Neural crest cell (in vitro differentiated cells): ENCODE results near the gene PRPSAP2. TPM values are rescaled to one million over a fixed set of nuclear protein-coding genes. Genes with fewer than 3 reads are reported as not detected.

ENCODE experiments used
- DNase-seq: peaks from one replicate; pipeline ENCODE4 v3.0.0; 2021; ENCODE audit warnings: low read depth, mixed read lengths, low spot score
- H3K27ac Mint-ChIP-seq: one replicate; pipeline ENCODE4 v1.8.0; 2021; ENCODE audit warnings: mild to moderate bottlenecking, mixed read lengths; ENCODE audit not compliant: unreplicated experiment
- H3K27me3 Mint-ChIP-seq: 2 replicates; pipeline ENCODE4 v1.8.0; 2021; ENCODE audit warnings: low read depth, mild to moderate bottlenecking, mixed read lengths
- H3K36me3 Mint-ChIP-seq: 2 replicates; pipeline ENCODE4 v1.8.0; 2021; ENCODE audit warnings: low read depth, mild to moderate bottlenecking, mixed read lengths
- H3K4me1 Mint-ChIP-seq: 2 replicates; pipeline ENCODE4 v1.8.0; 2021; ENCODE audit warnings: mixed read lengths
- H3K4me3 Mint-ChIP-seq: one replicate; pipeline ENCODE4 v1.8.0; 2021; ENCODE audit warnings: mild to moderate bottlenecking, mixed read lengths
- H3K9me3 Mint-ChIP-seq: 2 replicates; pipeline ENCODE4 v1.8.0; 2021; ENCODE audit warnings: mixed read lengths
- total RNA-seq: library from RNA; stranded (reverse); gene quantifications from 2 replicates; pipeline ENCODE4 v1.2.1, GENCODE V29; 2021
- TF ChIP-seq, protein P1 (sequence below): fragments of 200-600 bp; sonication (generic); conservative IDR thresholded peaks from 2 replicates; pipeline ENCODE4 v1.5.0; 2021; ENCODE audit warnings: antibody characterized with exemption, mild to moderate bottlenecking

Gene PRPSAP2
- total RNA-seq, 1 donor from 2014 or later: 72.4 TPM

DNA sequence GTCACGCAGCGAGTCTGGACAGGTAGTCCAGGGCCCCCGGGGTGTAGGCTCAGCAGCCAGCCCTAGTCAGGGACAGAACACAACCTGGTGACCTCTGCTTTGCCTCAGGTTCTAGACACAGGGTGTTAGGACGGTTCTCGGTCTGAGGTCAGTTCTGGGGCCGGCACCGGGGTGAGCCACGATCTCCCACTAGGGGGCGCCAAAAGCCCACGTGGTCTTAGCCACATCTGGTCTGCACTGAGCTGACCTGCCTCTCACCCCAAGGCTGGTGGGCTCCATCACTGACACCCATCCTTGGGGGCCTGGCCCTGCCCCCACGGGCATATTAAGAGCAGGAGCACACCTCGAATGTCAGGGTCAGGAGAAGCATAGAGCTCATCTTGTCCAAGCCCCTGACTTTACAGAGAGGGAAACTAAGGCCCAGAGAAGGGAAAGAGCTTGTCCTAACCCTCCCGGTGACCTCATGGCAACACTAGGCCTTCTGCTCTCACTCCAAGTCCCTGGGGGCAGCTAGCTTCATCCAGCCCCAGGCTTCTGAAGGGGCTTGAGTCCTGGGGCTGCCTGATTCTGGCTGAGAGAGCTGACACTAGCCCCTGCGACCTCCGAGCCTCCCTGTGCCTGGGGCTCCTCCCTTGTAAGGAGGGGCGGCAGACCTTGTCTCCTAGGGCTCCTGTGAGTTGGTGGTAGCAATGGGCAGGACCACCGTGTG is 103.0 kb downstream of the PRPSAP2 start:
- TF ChIP-seq, protein P1, sequence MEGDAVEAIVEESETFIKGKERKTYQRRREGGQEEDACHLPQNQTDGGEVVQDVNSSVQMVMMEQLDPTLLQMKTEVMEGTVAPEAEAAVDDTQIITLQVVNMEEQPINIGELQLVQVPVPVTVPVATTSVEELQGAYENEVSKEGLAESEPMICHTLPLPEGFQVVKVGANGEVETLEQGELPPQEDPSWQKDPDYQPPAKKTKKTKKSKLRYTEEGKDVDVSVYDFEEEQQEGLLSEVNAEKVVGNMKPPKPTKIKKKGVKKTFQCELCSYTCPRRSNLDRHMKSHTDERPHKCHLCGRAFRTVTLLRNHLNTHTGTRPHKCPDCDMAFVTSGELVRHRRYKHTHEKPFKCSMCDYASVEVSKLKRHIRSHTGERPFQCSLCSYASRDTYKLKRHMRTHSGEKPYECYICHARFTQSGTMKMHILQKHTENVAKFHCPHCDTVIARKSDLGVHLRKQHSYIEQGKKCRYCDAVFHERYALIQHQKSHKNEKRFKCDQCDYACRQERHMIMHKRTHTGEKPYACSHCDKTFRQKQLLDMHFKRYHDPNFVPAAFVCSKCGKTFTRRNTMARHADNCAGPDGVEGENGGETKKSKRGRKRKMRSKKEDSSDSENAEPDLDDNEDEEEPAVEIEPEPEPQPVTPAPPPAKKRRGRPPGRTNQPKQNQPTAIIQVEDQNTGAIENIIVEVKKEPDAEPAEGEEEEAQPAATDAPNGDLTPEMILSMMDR: peak; percentile 94
- no peaks in the 10 kb centered on the region for H3K9me3 Mint-ChIP-seq
- H3K4me3 Mint-ChIP-seq: no peak overlapping the region
- H3K4me1 Mint-ChIP-seq: peaks cover 6% of the 10 kb centered on the region
- DNase-seq: peak; percentile 96
- no peaks in the 10 kb centered on the region for H3K27me3 Mint-ChIP-seq
- H3K27ac Mint-ChIP-seq: peak overlapping the region; percentile 39
- H3K36me3 Mint-ChIP-seq: no peaks in the 10 kb centered on the region

DNA sequence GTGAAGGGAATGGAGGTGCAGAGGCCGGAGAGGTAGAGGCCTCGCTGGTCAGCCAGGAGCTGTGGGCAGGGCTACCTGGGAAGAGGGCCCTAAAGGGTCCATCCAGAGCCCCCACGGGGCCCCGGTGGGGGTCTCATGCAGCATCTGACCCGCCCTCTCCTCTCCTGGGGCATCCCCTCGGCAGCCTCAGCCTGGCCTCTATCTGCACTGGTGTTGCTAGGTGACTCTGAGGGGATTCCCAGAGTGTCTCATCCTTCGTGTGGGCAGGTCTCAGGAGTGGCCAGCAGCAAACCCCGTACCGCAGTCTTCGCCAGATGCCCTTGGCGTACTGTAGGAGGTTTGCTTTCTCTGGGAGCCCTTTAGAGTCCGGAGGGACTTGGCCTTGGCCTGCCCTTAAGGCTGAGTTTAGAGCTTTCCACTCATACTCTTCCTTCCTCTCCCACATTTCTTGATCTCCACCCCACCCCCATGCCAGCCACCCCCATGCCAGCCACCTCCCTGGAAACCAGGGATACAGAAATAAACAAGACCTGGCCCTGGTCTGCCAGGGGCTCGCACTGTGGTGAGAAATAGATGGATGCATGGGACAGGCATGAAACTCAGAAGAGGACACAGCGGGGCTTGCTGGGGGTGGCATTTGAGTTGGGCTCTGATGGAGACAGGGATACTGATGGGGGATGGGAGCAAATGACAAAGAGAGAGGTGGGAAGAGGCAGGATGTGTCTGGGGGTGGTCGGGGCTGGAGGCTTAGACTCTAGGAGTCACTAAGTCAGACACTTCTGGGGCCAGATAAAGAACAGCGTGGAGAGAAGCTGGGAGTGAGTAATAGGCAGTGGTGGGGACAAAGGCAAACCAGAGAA is 103.9 kb downstream of the PRPSAP2 start:
- no peaks in the 10 kb centered on the region for H3K36me3 Mint-ChIP-seq
- H3K27ac Mint-ChIP-seq: peak overlapping the region; percentile 2
- no peaks in the 10 kb centered on the region for H3K9me3 Mint-ChIP-seq
- no peak overlapping the region for H3K4me3 Mint-ChIP-seq
- TF ChIP-seq, protein P1: no peak
- H3K4me1 Mint-ChIP-seq: peaks cover 7% of the 10 kb centered on the region
- DNase-seq: no peak
- no peaks in the 10 kb centered on the region for H3K27me3 Mint-ChIP-seq

DNA sequence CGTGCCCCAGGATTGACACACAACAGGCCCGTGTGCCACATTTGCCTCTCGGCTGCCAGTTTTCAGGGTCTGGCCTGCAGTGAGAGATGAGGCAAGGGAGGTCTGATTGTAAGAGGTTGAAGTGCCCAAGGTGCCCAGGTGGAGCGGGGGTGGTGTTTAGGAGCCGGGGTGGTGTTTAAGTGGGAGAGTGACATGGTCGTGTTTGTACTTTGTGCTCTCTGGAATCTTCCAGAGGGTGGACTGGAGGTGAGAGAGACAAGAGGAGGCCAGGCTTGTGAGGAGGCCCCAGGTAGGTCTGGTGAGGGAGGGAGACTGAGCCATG is 104.5 kb downstream of the PRPSAP2 start:
- Mint-ChIP-seq H3K27me3 (no peaks in the 10 kb centered on the region), H3K36me3 (no peaks in the 10 kb centered on the region), H3K27ac (peak overlapping the region; percentile 2), H3K9me3 (no peaks in the 10 kb centered on the region), H3K4me3 (no peak overlapping the region), H3K4me1 (peaks cover 13% of the 10 kb centered on the region)
- no peak for DNase-seq
- TF ChIP-seq, protein P1: no peak

DNA sequence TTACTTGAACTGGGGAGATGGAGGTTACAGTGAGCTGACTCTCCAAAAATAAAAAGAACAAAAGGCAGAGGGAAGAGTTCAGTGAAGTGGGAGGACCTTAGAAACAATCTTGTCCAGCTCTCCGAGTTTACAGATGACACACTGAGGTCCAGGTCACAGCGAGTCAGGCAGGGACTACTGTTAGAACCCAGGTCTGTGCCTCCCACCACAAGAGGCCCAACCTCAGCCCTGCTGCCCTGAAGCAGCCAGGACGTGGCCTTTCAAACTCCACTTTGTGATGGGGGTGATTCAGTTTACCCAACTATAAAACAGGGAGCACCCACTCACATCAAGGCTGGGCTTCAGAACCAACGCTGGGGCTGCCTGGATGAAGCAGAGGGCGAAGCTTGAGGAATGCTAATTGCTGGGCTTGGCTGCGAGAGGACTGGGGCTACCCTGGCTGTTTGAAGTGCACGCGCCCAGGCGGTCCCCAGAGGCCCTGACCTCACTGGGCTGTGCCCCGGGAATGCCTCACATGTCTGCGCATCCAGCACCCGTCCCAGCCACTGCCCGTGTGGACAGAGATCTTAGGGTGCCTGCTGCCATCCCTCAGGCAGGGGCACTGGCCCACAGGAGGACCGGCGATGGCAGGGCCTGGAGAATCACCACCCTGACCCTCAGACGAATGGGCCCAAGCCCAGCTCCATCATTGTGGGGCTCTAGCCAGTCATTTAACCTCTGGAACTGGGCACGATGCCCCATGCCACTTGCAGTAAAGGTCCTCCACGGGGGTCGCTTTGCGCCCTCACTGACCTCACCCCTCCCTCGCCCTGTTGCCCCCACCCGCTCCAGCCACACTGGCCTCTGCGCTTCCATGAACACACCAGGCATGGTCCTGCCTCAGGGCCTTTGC is 105.4 kb downstream of the PRPSAP2 start:
- no peaks in the 10 kb centered on the region for H3K27me3 Mint-ChIP-seq
- DNase-seq: no peak
- H3K27ac Mint-ChIP-seq: no peak overlapping the region
- no peaks in the 10 kb centered on the region for H3K9me3 Mint-ChIP-seq
- no peaks in the 10 kb centered on the region for H3K36me3 Mint-ChIP-seq
- no peak overlapping the region for H3K4me3 Mint-ChIP-seq
- peaks cover 13% of the 10 kb centered on the region for H3K4me1 Mint-ChIP-seq
- TF ChIP-seq, protein P1: no peak

DNA sequence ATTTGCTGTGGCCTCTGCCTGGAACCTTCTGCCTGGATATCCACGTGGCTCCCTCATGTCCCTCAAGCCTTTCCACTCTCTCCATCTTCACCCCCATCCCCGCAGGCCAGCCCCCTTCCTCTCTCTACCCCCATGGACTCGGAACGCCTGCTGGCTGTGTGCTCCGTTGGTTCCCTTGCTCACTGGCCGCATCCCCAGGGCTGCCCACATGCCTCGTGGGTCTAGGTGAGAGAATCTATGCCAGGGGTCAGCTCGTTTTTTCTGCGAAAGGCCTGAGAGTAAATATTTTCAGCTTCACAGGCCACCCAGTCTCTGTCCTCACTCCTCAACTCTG is 106.1 kb downstream of the PRPSAP2 start:
- H3K36me3 Mint-ChIP-seq: no peaks in the 10 kb centered on the region
- H3K4me1 Mint-ChIP-seq: peaks cover 13% of the 10 kb centered on the region
- DNase-seq: no peak
- TF ChIP-seq, protein P1: no peak
- no peak overlapping the region for H3K27ac Mint-ChIP-seq
- no peaks in the 10 kb centered on the region for H3K9me3 Mint-ChIP-seq
- H3K27me3 Mint-ChIP-seq: no peaks in the 10 kb centered on the region
- no peak overlapping the region for H3K4me3 Mint-ChIP-seq
